ENCODE results near the gene SOAT1. TPM values are rescaled to one million over a fixed set of nuclear protein-coding genes. Genes with fewer than 3 reads are reported as not detected.
"Not testable (repeated sequence)": the region's sequence is repeated elsewhere in the genome, so short reads cannot be mapped to it uniquely, and the experiment has no call there.

Gene SOAT1
- total and polyA plus RNA-seq, 10 donors = 5.5 to 47.6 (median 29.5) TPM

DNA sequence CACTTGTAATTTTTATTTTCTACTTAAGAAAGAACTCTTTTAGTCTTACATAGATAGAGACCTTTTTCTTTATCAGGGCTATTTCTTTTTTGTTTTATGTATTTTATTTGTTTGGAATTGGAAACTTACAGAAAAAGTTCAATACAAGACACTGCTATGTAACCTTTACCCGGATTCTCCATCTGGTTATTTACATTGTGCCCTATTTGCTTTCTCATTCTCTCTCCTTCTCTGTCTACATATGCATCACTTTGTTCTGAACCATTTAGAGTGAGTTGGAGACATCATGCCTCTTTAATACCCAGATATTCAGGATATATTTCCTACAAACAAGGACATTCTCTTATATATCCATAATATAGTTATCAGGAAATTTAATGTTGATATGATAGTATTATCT lies 90.4 kb downstream of the SOAT1 start:
- Histone ChIP-seq H3K27ac (no peak overlapping the region), H3K4me1 (no peaks in the 10 kb centered on the region), H3K27me3 (replicated peaks in 1 of 7) (no peaks in the 10 kb centered on the region), H3K4me3 (no peak overlapping the region), H3K36me3 (no peaks in the 10 kb centered on the region), H3K9me3 (no peaks in the 10 kb centered on the region)
- 78 to 93% (median 92%) methylated on average over 1 of the region's 1 CpG for WGBS, 5 donors
- TF ChIP-seq POLR2A (IDR thresholded peaks at IDR 0.05) (no peak), POLR2AphosphoS5 (IDR thresholded peaks at IDR 0.05) (no peak)
- TF ChIP-seq, protein P1, sequence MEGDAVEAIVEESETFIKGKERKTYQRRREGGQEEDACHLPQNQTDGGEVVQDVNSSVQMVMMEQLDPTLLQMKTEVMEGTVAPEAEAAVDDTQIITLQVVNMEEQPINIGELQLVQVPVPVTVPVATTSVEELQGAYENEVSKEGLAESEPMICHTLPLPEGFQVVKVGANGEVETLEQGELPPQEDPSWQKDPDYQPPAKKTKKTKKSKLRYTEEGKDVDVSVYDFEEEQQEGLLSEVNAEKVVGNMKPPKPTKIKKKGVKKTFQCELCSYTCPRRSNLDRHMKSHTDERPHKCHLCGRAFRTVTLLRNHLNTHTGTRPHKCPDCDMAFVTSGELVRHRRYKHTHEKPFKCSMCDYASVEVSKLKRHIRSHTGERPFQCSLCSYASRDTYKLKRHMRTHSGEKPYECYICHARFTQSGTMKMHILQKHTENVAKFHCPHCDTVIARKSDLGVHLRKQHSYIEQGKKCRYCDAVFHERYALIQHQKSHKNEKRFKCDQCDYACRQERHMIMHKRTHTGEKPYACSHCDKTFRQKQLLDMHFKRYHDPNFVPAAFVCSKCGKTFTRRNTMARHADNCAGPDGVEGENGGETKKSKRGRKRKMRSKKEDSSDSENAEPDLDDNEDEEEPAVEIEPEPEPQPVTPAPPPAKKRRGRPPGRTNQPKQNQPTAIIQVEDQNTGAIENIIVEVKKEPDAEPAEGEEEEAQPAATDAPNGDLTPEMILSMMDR (IDR thresholded peaks at IDR 0.05 in 8 of 11, conservative IDR thresholded peaks at IDR 0.05 in 3 of 11) = no peak
- DNase-seq = no peak
- intact Hi-C loops (cut with DNase I; ENCODE audit: low total_unique reads) = no loop called here

DNA sequence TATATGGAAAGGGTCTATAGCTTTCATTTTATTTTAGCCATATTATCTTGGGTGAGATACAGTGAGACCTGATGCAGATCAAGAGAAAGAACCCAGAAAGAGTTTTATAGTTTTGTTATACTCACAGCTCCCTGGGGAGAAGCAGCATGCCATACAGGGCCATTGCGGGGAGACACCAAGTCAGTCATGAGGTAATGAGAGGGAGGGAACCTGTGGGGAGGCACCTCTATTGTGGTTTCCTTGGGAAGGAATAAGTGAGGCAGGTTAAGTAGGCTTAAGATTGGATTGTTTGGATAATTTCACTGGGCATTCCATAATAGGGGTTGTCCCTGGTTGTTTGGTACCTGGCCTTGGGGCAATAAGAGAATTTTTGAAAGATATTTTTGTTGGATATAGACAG lies 91.9 kb downstream of the SOAT1 start:
- H3K9me3 ChIP-seq = no peaks in the 10 kb centered on the region
- no peaks in the 10 kb centered on the region for H3K36me3 ChIP-seq
- no peak overlapping the region for H3K27ac ChIP-seq
- TF ChIP-seq POLR2AphosphoS5 (IDR thresholded peaks at IDR 0.05) (no peak), POLR2A (IDR thresholded peaks at IDR 0.05) (no peak)
- TF ChIP-seq, protein P1 (IDR thresholded peaks at IDR 0.05 in 8 of 11, conservative IDR thresholded peaks at IDR 0.05 in 3 of 11) = no peak
- intact Hi-C loops (cut with DNase I; ENCODE audit: low total_unique reads) = no loop called here
- H3K27me3 ChIP-seq (replicated peaks in 1 of 7) = no peaks in the 10 kb centered on the region
- no peak for DNase-seq
- WGBS, 5 donors = 88 to 100% (median 91%) methylated on average over 1 of the region's 1 CpG
- H3K4me1 ChIP-seq = no peaks in the 10 kb centered on the region
- no peak overlapping the region for H3K4me3 ChIP-seq

DNA sequence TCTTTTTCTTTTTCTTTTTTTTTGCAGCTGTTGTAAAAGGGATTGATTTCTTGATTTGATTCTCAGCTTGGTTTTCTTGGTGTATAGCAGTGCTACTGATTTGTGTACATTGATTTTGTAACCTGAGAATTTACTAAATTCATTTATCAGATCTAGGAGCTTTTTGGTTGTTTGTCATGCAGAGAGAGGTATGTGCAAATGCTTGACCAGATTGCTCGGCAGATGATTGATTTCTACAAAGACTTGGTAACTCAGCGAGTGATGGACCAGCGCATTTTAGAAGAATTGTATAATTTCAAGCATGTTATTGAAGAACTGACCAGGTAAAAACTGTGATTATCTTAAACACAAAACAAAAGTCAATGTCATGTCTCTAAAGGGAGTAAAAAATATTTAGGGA lies 100.1 kb downstream of the SOAT1 start:
- WGBS, 5 donors = 91 to 97% (median 96%) methylated on average over 3 of the region's 3 CpGs
- no peak overlapping the region for H3K27ac ChIP-seq
- no peaks in the 10 kb centered on the region for H3K36me3 ChIP-seq
- peaks cover 0 to 6% (median 0%) of the 10 kb centered on the region in 7 donors for H3K27me3 ChIP-seq (replicated peaks in 1 of 7)
- peaks cover 0 to 34% (median 11%) of the 10 kb centered on the region in 8 donors for H3K9me3 ChIP-seq
- no peak for DNase-seq
- intact Hi-C loops (cut with DNase I; ENCODE audit: low total_unique reads) = no loop called here
- no peak overlapping the region for H3K4me3 ChIP-seq
- no peaks in the 10 kb centered on the region for H3K4me1 ChIP-seq
- TF ChIP-seq POLR2AphosphoS5 (IDR thresholded peaks at IDR 0.05) (no peak), POLR2A (IDR thresholded peaks at IDR 0.05) (no peak)
- TF ChIP-seq, protein P1 (IDR thresholded peaks at IDR 0.05 in 8 of 11, conservative IDR thresholded peaks at IDR 0.05 in 3 of 11) = no peak

DNA sequence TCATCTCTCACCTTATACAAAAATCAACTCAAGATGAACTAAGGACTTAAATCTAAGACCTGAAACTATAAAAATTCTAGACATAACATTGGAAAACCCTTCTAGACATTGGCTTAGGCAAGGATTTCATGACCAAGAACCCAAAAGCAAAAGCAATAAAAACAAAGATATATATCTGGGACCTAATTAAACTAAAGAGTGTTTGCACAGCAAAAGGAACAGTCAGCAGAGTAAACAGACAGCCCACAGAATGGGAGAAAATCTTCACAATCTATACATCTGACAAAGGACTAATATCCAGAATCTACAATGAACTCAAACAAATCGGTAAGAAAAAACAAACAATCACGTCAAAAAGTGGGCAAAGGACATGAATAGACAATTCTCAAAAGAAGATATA lies 105.8 kb downstream of the SOAT1 start:
- DNase-seq; H3K27me3 ChIP-seq (replicated peaks in 1 of 7); H3K36me3 ChIP-seq; intact Hi-C loops (cut with DNase I; ENCODE audit: low total_unique reads); H3K4me3 ChIP-seq; H3K4me1 ChIP-seq; H3K27ac ChIP-seq; H3K9me3 ChIP-seq: not testable (repeated sequence)
- WGBS, 5 donors = 87 to 98% (median 92%) methylated on average over 2 of the region's 2 CpGs

Small RNA genes lying within 50 kb of the gene (small RNA-seq; reads per million reads assigned to genes)
- gene AL512326.2 = 0 reads per million in 4 donors

Other genes starting within 250 kb of the SOAT1 start
- gene TOR3A, start 211.7 kb upstream of the SOAT1 start, total RNA-seq = 10 to 100 TPM; 38.5 to 51.7 (median 42.1) TPM
- gene TOR3A, start 211.7 kb upstream of the SOAT1 start, polyA plus RNA-seq = 10 to 100 TPM; 27.9 to 42.2 (median 41.0) TPM
- 10 to 100 TPM; 12.8 to 21.7 (median 17.7) TPM for gene ABL2, start 64.1 kb upstream of the SOAT1 start, total RNA-seq
- 1 to 10 TPM; 1.3 to 2.6 (median 1.5) TPM for gene ABL2, start 64.1 kb upstream of the SOAT1 start, polyA plus RNA-seq
- under 1 TPM in 1 of 7 donors, not detected in 6; 0.66 TPM for gene AXDND1, start 72.2 kb downstream of the SOAT1 start, total RNA-seq
- under 1 TPM; 0.19 to 0.23 (median 0.20) TPM for gene AXDND1, start 72.2 kb downstream of the SOAT1 start, polyA plus RNA-seq